ENCODE measurements around the gene YBX1. TPM values are rescaled to one million over a fixed set of nuclear protein-coding genes. Genes with fewer than 3 reads are reported as not detected.
A peak's percentile ranks its signal among the peaks of the same experiment; 100 is the strongest.

YBX1 gene
- total RNA-seq: 1,000 to 10,000 TPM in 1 of 2 donors, 100 to 1,000 TPM in 1; 926 to 1,058 TPM

DNA sequence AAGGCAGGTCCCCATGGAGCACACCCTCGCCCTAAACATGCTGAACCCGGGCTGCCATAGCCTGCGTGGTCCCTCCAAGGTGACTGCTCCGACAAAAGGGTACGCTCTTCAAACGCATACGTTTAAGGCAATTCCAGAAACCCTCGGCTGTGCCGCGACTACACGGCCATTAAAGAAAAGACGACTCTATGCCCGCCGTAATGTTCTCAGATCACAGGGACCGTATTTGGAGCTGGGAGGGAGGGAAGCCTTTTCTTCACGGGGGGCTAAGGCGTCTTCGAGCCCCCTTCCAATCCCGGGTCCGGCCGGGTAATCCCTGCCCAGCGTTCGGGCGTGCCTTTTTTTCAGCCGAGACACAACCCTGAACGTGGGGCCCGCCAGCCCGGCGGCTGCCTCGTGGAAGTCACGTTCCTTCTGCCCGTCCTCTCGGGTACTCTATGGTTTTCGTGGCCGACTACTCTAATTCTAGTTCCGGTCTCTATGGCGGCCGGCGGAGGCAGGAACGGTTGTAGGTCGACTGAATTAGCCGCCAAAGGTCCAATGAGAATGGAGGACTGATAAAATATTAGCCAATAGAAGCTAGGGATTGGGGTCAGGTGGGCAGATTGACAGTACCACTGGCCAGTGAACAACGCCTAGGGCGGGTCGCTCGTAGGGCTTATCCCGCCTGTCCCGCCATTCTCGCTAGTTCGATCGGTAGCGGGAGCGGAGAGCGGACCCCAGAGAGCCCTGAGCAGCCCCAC is at the start of gene YBX1:
YBX1 (plus strand) TSS at position 678 of the 743 bp plus-strand sequence. CDS start 148 bp downstream, outside the sequence.
- ATAC-seq: peak; percentile 95

GRCh38 chr1:42639116-42639515 is 43.1 kb upstream of the YBX1 start:
- no peaks in the 10 kb centered on the region for H3K9me3 Mint-ChIP-seq
- H3K36me3 Mint-ChIP-seq: no peaks in the 10 kb centered on the region
- no peak overlapping the region for H3K27ac Mint-ChIP-seq
- DNase-seq (ENCODE audit: low spot score in 2 of 2): no peak
- no peak for ATAC-seq

More for the DNA sequence above, at the start of gene YBX1:
- H3K27ac Mint-ChIP-seq: peak within 1 kb of the TSS; percentile 99
- DNase-seq (ENCODE audit: low spot score in 2 of 2): peak; percentile 94 to 97
- H3K9me3 Mint-ChIP-seq: no peaks in the 10 kb centered on the region
- peaks cover 40 to 44% of the 10 kb centered on the region in 2 donors for H3K36me3 Mint-ChIP-seq

DNA sequence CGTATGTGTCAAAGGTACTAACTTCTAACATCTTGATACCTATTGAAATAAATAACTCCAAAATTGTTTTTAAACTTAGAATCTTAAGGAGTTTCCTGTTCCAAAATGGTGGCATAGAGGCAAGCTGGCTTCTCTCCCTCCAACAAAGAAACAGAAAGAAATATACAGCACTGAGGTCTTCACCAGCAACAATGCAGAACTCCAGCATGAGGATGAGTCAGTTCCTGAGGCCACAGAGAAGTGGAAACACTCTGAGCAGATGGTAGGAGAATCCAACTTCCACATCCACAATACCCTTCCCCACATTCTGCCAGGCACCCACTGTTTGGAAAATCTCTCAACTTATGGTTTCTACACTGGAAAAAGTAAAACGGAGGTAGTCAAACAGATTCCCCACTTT is 36.2 kb upstream of the YBX1 start:
- H3K27ac Mint-ChIP-seq: no peak overlapping the region
- H3K36me3 Mint-ChIP-seq: peaks cover 8 to 14% of the 10 kb centered on the region in 2 donors
- peaks cover 0 to 6% of the 10 kb centered on the region in 2 donors for H3K9me3 Mint-ChIP-seq
- no peak for DNase-seq (ENCODE audit: low spot score in 2 of 2)
- ATAC-seq: no peak

GRCh38 chr1:42657201-42657600 is 25.0 kb upstream of the YBX1 start:
- Mint-ChIP-seq H3K36me3 (peaks cover 26 to 30% of the 10 kb centered on the region in 2 donors), H3K27ac (peak overlapping the region; percentile 94 to 98), H3K9me3 (no peaks in the 10 kb centered on the region)
- no peak for ATAC-seq
- DNase-seq (ENCODE audit: low spot score in 2 of 2): no peak

DNA sequence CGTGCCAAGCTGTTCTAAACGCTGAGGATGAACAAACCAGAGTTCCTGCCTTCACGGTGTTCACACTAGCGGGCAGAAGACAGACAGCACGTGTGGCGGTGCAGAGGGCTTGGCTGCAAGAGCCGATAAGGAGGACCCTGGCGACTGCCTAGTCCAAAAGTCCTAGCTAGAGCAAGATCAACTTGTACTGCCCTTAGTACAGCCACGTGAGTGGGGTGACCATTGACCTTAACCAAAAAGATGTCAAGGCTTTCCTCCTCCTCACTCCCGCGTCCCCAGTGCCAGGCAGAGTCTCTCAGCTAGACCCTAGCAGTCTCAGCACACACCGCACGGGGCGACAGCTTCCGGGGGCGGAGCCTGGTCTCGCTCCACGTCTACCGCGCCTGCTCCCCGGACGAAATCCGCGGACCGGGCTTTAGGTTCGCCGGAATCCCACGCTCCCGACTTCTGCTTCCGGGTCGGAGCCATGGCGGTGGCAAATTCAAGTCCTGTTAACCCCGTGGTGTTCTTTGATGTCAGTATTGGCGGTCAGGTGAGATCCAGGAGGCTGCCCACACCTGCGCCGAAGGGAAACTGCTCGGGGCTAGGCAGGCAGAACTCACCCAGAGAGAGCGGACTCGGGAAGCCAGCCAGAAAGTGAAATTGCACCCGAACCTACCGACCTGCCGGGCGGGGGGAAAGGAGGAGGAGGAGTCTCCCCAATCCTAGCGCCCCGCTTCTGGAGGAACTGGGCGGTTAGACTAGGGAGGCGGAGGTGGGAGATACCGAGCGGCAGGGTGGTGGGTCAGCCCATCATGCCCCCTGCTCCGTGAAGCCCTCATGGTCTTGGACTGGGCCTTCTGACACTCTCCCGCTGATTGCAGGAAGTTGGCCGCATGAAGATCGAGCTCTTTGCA is 24.0 kb upstream of the YBX1 start, which contains the start of gene PPIH:
PPIH (plus strand) TSS at position 443 of the 896 bp plus-strand sequence; CDS start at position 467, 24 bp downstream.
- no peaks in the 10 kb centered on the region for H3K9me3 Mint-ChIP-seq
- peak; percentile 93 to 94 for DNase-seq (ENCODE audit: low spot score in 2 of 2)
- H3K36me3 Mint-ChIP-seq: peaks cover 26 to 30% of the 10 kb centered on the region in 2 donors
- peak; percentile 97 to 99 for ATAC-seq
- peak within 1 kb of the TSS; percentile 94 to 98 for H3K27ac Mint-ChIP-seq

GRCh38 chr1:42658877-42659337 is 23.3 kb upstream of the YBX1 start:
- ATAC-seq (no peak), DNase-seq (ENCODE audit: low spot score in 2 of 2) (no peak)
- Mint-ChIP-seq H3K36me3 (peaks cover 29 to 34% of the 10 kb centered on the region in 2 donors), H3K27ac (peak overlapping the region; percentile 94 to 98), H3K9me3 (no peaks in the 10 kb centered on the region)

DNA sequence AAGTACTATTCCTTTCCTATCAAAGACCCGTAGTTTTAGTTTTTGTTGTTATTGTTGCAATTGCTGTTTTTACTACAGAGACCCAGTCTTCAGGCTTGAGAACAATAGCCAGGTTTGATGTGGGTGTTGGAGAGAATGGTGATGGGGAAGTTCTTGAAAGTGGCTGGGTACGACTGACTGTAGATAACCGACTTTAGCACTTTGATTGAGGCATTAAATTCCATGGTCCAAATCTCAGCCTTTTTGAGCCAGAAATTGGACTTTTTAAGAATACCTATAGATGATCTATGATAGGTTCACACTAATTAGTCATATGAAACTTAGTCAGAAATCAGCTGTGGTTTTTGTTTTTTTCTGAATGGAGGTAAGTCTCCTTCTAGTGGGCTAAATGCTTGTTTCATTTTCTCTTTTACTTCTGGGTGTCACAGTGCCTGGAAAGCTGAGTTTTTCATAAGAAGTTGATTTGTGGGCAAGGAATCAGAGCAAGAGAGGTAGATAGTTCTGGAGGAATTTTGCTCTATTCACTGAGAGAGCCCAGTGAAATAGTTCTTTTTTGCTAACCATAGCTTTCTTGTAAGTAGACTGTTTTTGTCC is 21.2 kb upstream of the YBX1 start:
- DNase-seq (ENCODE audit: low spot score in 2 of 2): no peak
- Mint-ChIP-seq H3K9me3 (no peaks in the 10 kb centered on the region), H3K36me3 (peaks cover 34 to 35% of the 10 kb centered on the region in 2 donors), H3K27ac (peak overlapping the region; percentile 72 to 95)
- peak; percentile 38 to 62 for ATAC-seq

- H3K36me3 Mint-ChIP-seq: peaks cover 0 to 4% of the 10 kb centered on the region in 2 donors
- no peak for ATAC-seq
Measured at GRCh38 chr1:42669936-42670335, 12.3 kb upstream of the YBX1 start.

GRCh38 chr1:42670425-42670824 is 11.8 kb upstream of the YBX1 start:
- peaks cover 0 to 4% of the 10 kb centered on the region in 2 donors for H3K36me3 Mint-ChIP-seq
- H3K9me3 Mint-ChIP-seq: no peaks in the 10 kb centered on the region
- DNase-seq (ENCODE audit: low spot score in 2 of 2) (no peak), ATAC-seq (no peak)
- no peak overlapping the region for H3K27ac Mint-ChIP-seq

More at GRCh38 chr1:42669936-42670335, 12.3 kb upstream of the YBX1 start:
- Mint-ChIP-seq H3K27ac (no peak overlapping the region), H3K9me3 (no peaks in the 10 kb centered on the region)
- DNase-seq (ENCODE audit: low spot score in 2 of 2): no peak

GRCh38 chr1:42674214-42674613 is 8.0 kb upstream of the YBX1 start:
- Mint-ChIP-seq H3K9me3 (no peaks in the 10 kb centered on the region), H3K27ac (peak overlapping the region in 1 of 2 donors; percentile 62), H3K36me3 (peaks cover 0 to 4% of the 10 kb centered on the region in 2 donors)
- ATAC-seq (no peak), DNase-seq (ENCODE audit: low spot score in 2 of 2) (no peak)

DNA sequence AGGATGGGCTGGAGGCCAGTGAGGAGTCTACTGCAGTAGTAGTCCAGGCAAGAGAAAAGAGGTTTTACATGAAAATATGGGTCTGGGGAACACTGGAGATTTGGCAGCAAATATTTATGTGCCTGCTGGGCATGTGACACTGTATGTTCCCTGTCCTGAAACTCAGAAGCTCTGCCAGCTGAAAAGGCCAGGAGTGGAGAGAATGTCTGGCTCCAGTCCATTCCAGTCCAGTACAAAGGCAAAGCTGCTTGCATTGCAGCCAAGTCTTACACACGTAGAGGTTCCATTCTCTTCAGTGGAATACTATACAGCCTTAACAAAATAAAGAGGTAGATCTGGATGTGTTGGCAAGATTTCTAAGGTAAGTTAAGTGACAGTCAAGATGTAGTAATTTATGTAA is 7.5 kb upstream of the YBX1 start:
- DNase-seq (ENCODE audit: low spot score in 2 of 2) (no peak), ATAC-seq (no peak)
- Mint-ChIP-seq H3K27ac (peak overlapping the region in 1 of 2 donors; percentile 11), H3K9me3 (no peaks in the 10 kb centered on the region), H3K36me3 (peaks cover 0 to 4% of the 10 kb centered on the region in 2 donors)

- DNase-seq (ENCODE audit: low spot score in 2 of 2): no peak
- H3K36me3 Mint-ChIP-seq: peaks cover 0 to 4% of the 10 kb centered on the region in 2 donors
- H3K9me3 Mint-ChIP-seq: no peaks in the 10 kb centered on the region
- ATAC-seq: no peak
- H3K27ac Mint-ChIP-seq: peak overlapping the region in 1 of 2 donors; percentile 2
Measured at GRCh38 chr1:42675467-42675866, 6.8 kb upstream of the YBX1 start.

DNA sequence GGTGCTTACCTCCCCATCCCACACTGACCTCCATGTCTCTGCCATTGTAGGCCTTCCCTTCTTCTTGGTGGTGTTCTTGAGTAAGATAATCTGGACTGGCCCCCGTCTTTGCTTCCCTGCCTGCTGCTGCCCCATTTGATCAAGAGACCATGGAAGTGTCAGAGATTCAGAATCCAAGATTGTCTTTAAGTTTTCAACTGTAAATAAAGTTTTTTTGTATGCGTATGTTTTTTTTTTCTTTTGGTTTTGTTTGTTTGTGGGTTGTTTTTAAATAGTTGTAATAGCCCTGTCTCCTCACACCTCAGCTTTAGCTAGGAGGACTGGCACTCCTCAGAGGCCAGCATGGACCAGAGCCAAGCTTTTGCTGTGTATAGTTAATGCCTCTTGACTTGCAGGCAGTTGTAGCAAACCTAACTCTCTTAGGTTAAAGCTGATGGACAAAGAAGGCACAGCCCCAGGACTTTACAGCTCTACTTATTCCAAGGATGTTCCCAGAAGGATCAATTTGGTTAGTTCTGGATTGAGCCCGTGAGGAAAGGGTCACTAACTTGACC is 5.6 kb upstream of the YBX1 start:
- ATAC-seq (no peak), DNase-seq (ENCODE audit: low spot score in 2 of 2) (no peak)
- peaks cover 0 to 11% of the 10 kb centered on the region in 2 donors for H3K36me3 Mint-ChIP-seq
- H3K27ac Mint-ChIP-seq: no peak overlapping the region
- H3K9me3 Mint-ChIP-seq: no peaks in the 10 kb centered on the region

DNA sequence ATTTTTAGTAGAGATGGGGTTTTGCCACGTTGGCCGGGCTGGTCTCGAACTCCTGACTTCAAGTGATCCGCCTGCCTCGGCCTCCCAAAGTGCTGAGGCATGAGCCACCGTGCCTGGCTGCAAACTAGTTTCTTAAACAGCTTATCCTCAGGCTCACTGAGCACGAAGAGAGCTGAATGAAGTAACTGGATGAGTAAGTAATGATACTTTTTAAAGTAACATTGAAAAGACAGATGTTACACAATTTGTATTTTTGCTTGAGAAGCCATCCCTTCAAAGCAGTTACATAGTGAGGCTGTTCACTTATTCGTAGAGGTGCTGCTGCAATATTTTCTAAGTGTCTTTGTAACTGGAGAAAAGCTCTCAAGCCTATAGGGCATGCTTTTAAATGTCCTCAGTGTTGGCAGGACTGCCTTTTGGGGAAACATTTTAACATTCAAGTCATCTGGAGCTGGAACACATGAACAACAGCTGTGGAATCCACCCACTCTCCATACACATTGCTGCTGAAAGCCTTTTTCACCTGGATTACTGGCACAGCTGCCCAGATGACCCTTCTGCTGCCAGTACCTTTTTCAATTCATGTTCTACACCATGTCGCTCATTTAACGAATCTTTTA is 2.7 kb upstream of the YBX1 start:
- DNase-seq (ENCODE audit: low spot score in 2 of 2) (no peak), ATAC-seq (no peak)
- peaks cover 22 to 30% of the 10 kb centered on the region in 2 donors for H3K36me3 Mint-ChIP-seq
- no peak overlapping the region for H3K27ac Mint-ChIP-seq
- H3K9me3 Mint-ChIP-seq: no peaks in the 10 kb centered on the region

GRCh38 chr1:42680055-42680454 is 2.2 kb upstream of the YBX1 start:
- H3K9me3 Mint-ChIP-seq: no peaks in the 10 kb centered on the region
- no peak overlapping the region for H3K27ac Mint-ChIP-seq
- no peak for ATAC-seq

More at GRCh38 chr1:42680055-42680454, 2.2 kb upstream of the YBX1 start:
- H3K36me3 Mint-ChIP-seq: peaks cover 27 to 36% of the 10 kb centered on the region in 2 donors
- DNase-seq (ENCODE audit: low spot score in 2 of 2): no peak
